HepG2 (cell line): ENCODE measurements around the gene ANKRD44. TPM values are rescaled to one million over a fixed set of nuclear protein-coding genes. Genes with fewer than 3 reads are reported as not detected.

Experiments used
- ATAC-seq: fragments of 200-7000 bp; cut with Tn5 transposase; 3 replicates; pipeline ENCODE4 v1.9.1; 2020; ENCODE audit warnings: mild to moderate bottlenecking, moderate library complexity
- BruUV-seq: library from RNA; stranded (reverse); fragments of 400-500 nt; replicated peaks from 2 replicates; lab custom pipeline; 2021; lab: Mats Ljungman, UMichigan
- CTCF ChIA-PET: fragments of 300-600 bp; formaldehyde crosslinking; extraction: SDS; loops from one replicate; lab custom pipeline; 2021; ENCODE audit warnings: low total read pairs, inconsistent platforms, low intra/inter-chr PET ratio; lab: Yijun Ruan, JAX
- POLR2A ChIA-PET: fragments of 350-600 bp; sonication (Branson Sonifier 250); formaldehyde crosslinking; loops from one replicate; lab custom pipeline; 2020; ENCODE audit warnings: antibody characterized with exemption, inconsistent platforms; lab: Yijun Ruan, JAX
- DNase-seq: peaks from one replicate; pipeline ENCODE4 v3.0.0-alpha.2; 2015; ENCODE audit warnings: low spot score
- FAIRE-seq: peaks from 3 replicates; lab custom pipeline; 2011; peaks lifted over from hg19 to GRCh38; lab: Jason Lieb, UNC
- H2AFZ ChIP-seq: one replicate; pipeline ENCODE4 v1.6.1; 2011; ENCODE audit warnings: low read length, inconsistent platforms
- H3K27ac ChIP-seq: fragments of 300-600 bp; 3 replicates; pipeline ENCODE4 v1.8.0; 2011; ENCODE audit warnings: mixed run types, mild to moderate bottlenecking, mixed read lengths, low read length, inconsistent platforms; ENCODE audit not compliant: insufficient read depth; ENCODE audit errors: extremely low read length
- H3K27me3 ChIP-seq, 2 experiments: fragments of 200-600 bp in 1 of 2; 2 replicates in 1 of 2; 3 replicates in 1 of 2; pipeline versions ENCODE4 v1.6.0 to v1.8.0; 2011; ENCODE audit warnings: low read length in 2 of 2, mild to moderate bottlenecking in 2 of 2, moderate library complexity in 2 of 2, inconsistent platforms in 1 of 2; ENCODE audit not compliant: insufficient read depth in 2 of 2, control insufficient read depth in 1 of 2
- H3K36me3 ChIP-seq, 2 experiments: fragments of 200-600 bp in 1 of 2; replicated peaks in 1 of 2; 2 replicates in 1 of 2; 3 replicates in 1 of 2; pipeline versions ENCODE4 v1.5.1 to v1.8.0; 2011; ENCODE audit warnings: low read length in 2 of 2, inconsistent platforms in 1 of 2; ENCODE audit not compliant: insufficient read depth in 2 of 2, control insufficient read depth in 1 of 2
- H3K4me1 ChIP-seq: 2 replicates; pipeline ENCODE4 v1.5.1; 2012; ENCODE audit warnings: low read length, inconsistent platforms; ENCODE audit not compliant: insufficient read depth
- H3K4me2 ChIP-seq: 2 replicates; pipeline ENCODE4 v1.6.0; 2011; ENCODE audit warnings: low read depth, low read length, inconsistent platforms
- H3K4me3 ChIP-seq, 3 experiments: fragments of 200-600 bp in 1 of 3; sonication (generic), shearing (Covaris generic) in 1 of 3; replicated peaks in 1 of 3; 2 replicates each; pipeline ENCODE4 v1.5.1; 2011 to 2016; ENCODE audit warnings: low read length in 3 of 3, inconsistent platforms in 2 of 3, low read depth in 2 of 3, mild to moderate bottlenecking in 2 of 3, control low read depth in 1 of 3, mixed read lengths in 1 of 3; ENCODE audit not compliant: insufficient read depth in 1 of 3
- H3K79me2 ChIP-seq: one replicate; pipeline ENCODE4 v1.6.1; 2011; ENCODE audit warnings: low read length, inconsistent platforms; ENCODE audit not compliant: insufficient read depth
- H3K9ac ChIP-seq: 2 replicates; pipeline ENCODE4 v1.6.0; 2011; ENCODE audit warnings: mild to moderate bottlenecking, low read depth, low read length, inconsistent platforms; ENCODE audit not compliant: insufficient read depth
- H3K9me3 ChIP-seq: 2 replicates; pipeline ENCODE4 v1.5.1; 2012; ENCODE audit warnings: mild to moderate bottlenecking, low read length
- H4K20me1 ChIP-seq: 2 replicates; pipeline ENCODE4 v1.6.0; 2011; ENCODE audit warnings: inconsistent platforms, mild to moderate bottlenecking, low read length, moderate library complexity; ENCODE audit not compliant: insufficient read depth
- FOSL2 ChIP-seq: sonication (generic); formaldehyde crosslinking; IDR thresholded peaks from 2 replicates; pipeline ENCODE4 v1.4.0; 2020; ENCODE audit warnings: missing genetic modification reagents
- HOXA3 ChIP-seq: sonication (generic); formaldehyde crosslinking; IDR thresholded peaks from 2 replicates; pipeline ENCODE4 v1.5.0; 2020; ENCODE audit warnings: missing genetic modification reagents
- IRX3 ChIP-seq: sonication (generic); formaldehyde crosslinking; IDR thresholded peaks from 2 replicates; pipeline ENCODE4 v1.8.1; 2023; ENCODE audit warnings: mild to moderate bottlenecking, low read depth, missing genetic modification reagents, borderline replicate concordance
- NBN ChIP-seq: fragments of 450-650 bp; conservative IDR thresholded peaks from 2 replicates; pipeline ENCODE4 v1.6.1; 2017
- NFKBIZ ChIP-seq: IDR thresholded peaks from 2 replicates; pipeline ENCODE4 v1.6.1; 2018; ENCODE audit warnings: missing genetic modification reagents, missing compliant biosample characterization
- RXRA ChIP-seq: sonication (generic); formaldehyde crosslinking; IDR thresholded peaks from 2 replicates; pipeline ENCODE4 v1.5.1; 2020; ENCODE audit warnings: missing genetic modification reagents
- TBX3 ChIP-seq: fragments of 450-650 bp; IDR thresholded peaks from 2 replicates; pipeline ENCODE4 v1.6.1; 2017; ENCODE audit warnings: antibody characterized with exemption, mild to moderate bottlenecking, inconsistent platforms, borderline replicate concordance
- TP53 ChIP-seq: sonication (generic); formaldehyde crosslinking; conservative IDR thresholded peaks from 2 replicates; pipeline ENCODE4 v1.4.0; 2020; ENCODE audit warnings: missing genetic modification reagents
- ZNF720 ChIP-seq: sonication (generic); formaldehyde crosslinking; IDR thresholded peaks from 2 replicates; pipeline ENCODE4 v1.4.0; 2020; ENCODE audit warnings: missing genetic modification reagents
- WGBS: methylation state at CpG from one replicate; pipeline ENCODE4 v1.1.6; 2017; ENCODE audit warnings: low lambda C conversion rate; 5-methylcytosine and 5-hydroxymethylcytosine counted together
- in situ Hi-C: cut with HindIII; loops from 2 replicates; pipeline ENCODE4 v1.10.0; 2017; ENCODE audit warnings: low pct_unique_long_range_greater_than_20kb; ENCODE audit not compliant: extremely low pct_ligation_motif_present
- intact Hi-C: fragments of 100-400 bp; cut with micrococcal nuclease; formaldehyde crosslinking; loops from one replicate; pipeline ENCODE4 v1.10.0; 2022; ENCODE audit not compliant: unreplicated experiment
- polyA plus RNA-seq, 8 experiments: library from polyadenylated mRNA; depleted of rRNA in 3 of 8; stranded (reverse) in 7 of 8; unstranded in 1 of 8; fragments of >200 nt; fragmentation: Illumina TruSeq in 4 of 8; extraction: Trizol in 4 of 8; gene quantifications; 2 replicates each; pipeline versions ENCODE4 v1.2.1 to v1.2.3, GENCODE V29; 2011 to 2016; ENCODE audit warnings: low read depth in 4 of 8, missing spikeins in 1 of 8, mixed read lengths in 1 of 8; ENCODE audit not compliant: insufficient read depth in 1 of 8
- total RNA-seq, 5 experiments: library from RNA; depleted of rRNA; stranded (reverse); fragments of >200 nt; fragmentation: Illumina TruSeq; extraction: Trizol; gene quantifications; 2 replicates each; pipeline ENCODE4 v1.2.3, GENCODE V29; 2016; ENCODE audit warnings: low read depth in 1 of 5
- TF ChIP-seq, protein P1 (sequence below): sonication (generic); formaldehyde crosslinking; IDR thresholded peaks from 2 replicates; pipeline ENCODE4 v1.8.1; 2023; ENCODE audit warnings: missing genetic modification reagents, mild to moderate bottlenecking, borderline replicate concordance
- TF ChIP-seq, protein P2 (sequence below): sonication (generic); formaldehyde crosslinking; IDR thresholded peaks from 2 replicates; pipeline ENCODE4 v1.8.1; 2023; ENCODE audit warnings: mild to moderate bottlenecking, inconsistent platforms, moderate library complexity, missing genetic modification reagents, borderline replicate concordance
- TF ChIP-seq, protein P3 (sequence below): sonication (generic); formaldehyde crosslinking; IDR thresholded peaks from 2 replicates; pipeline ENCODE4 v1.5.0; 2020; ENCODE audit warnings: missing genetic modification reagents
- TF ChIP-seq, protein P4 (sequence below): sonication (generic); formaldehyde crosslinking; IDR thresholded peaks from one replicate; pipeline ENCODE4 v1.5.1; 2020; ENCODE audit warnings: mild to moderate bottlenecking, missing genetic modification reagents; ENCODE audit errors: not compliant biosample characterization

The ANKRD44 gene
- total and polyA plus RNA-seq, 2 of the 13 experiments (the other 11 are each of a cell fraction or from before 2014, with no cell fraction given), result 0.04 to 0.11 TPM

DNA sequence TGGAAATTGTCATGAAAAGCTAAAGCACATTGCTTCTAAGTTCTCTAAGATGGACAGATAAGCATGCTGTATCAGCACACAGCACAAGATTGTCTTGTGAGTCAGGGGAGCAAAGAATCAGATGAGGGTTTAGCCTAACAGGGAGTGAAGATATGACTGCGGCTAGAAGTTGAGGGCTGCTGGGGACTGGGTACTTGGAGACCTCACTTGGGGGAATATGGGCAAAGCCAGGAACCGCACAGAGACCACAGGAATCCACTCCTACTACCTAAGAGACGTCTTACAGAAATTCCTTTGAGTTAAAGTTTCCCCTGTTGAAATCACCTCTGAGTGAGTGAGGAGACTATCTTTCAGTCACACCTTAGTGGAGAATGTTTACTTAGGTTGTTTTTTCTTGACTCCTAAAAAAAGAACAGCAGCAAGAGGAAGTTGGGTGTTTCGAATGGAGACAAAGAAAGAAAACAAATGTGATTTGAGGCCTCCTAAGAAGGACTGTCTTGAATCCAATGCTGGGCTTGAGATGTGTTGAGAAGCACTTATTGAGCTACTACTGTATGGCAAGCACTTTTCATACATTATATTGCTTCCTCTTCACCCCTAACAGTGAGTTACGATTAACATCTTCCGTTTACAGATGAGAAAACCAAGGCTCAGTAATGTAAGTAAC lies 100.7 kb downstream of the ANKRD44 start:
- H3K27ac ChIP-seq, result no peak overlapping the region
- H4K20me1 ChIP-seq, result no peaks in the 10 kb centered on the region
- no peak overlapping the region for H3K4me3 ChIP-seq
- no peak for FAIRE-seq
- CTCF ChIA-PET, result no interaction called here
- POLR2A ChIA-PET, result no interaction called here
- H3K27me3 ChIP-seq, result peaks cover 0 to 6% of the 10 kb centered on the region in 2 experiments; a peak in 1 of 5 replicates
- no peak for ATAC-seq
- H3K4me1 ChIP-seq, result no peaks in the 10 kb centered on the region
- no peak overlapping the region for H2AFZ ChIP-seq
- H3K79me2 ChIP-seq, result no peaks in the 10 kb centered on the region
- in situ Hi-C loops (no loop called here), intact Hi-C loops (no loop called here)
- WGBS, result 5% methylated on average over 6 of the region's 6 CpGs
- H3K9me3 ChIP-seq, result no peaks in the 10 kb centered on the region
- no peaks in the 10 kb centered on the region for H3K36me3 ChIP-seq
- no TSS peak for BruUV-seq
- no peak for DNase-seq
- H3K4me2 ChIP-seq, result no peak overlapping the region
- H3K9ac ChIP-seq, result no peak overlapping the region
- no peak for TF ChIP-seq NBN
- TF ChIP-seq RXRA (CRISPR knock-in tag), result no peak
- TF ChIP-seq ZNF720, result no peak
- TF ChIP-seq HOXA3 (CRISPR knock-in tag), result no peak
- TF ChIP-seq TP53 (CRISPR knock-in tag), result no peak
- no peak for TF ChIP-seq NFKBIZ
- no peak for TF ChIP-seq FOSL2
- TF ChIP-seq TBX3, result no peak
- TF ChIP-seq, protein P1, sequence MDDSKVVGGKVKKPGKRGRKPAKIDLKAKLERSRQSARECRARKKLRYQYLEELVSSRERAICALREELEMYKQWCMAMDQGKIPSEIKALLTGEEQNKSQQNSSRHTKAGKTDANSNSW, result no peak
- TF ChIP-seq, protein P2, sequence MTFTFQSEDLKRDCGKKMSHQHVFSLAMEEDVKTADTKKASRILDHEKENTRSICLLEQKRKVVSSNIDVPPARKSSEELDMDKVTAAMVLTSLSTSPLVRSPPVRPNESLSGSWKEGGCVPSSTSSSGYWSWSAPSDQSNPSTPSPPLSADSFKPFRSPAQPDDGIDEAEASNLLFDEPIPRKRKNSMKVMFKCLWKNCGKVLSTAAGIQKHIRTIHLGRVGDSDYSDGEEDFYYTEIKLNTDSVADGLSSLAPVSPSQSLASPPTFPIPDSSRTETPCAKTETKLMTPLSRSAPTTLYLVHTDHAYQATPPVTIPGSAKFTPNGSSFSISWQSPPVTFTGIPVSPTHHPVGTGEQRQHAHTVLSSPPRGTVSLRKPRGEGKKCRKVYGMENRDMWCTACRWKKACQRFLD (CRISPR knock-in tag), result no peak
- TF ChIP-seq, protein P3, sequence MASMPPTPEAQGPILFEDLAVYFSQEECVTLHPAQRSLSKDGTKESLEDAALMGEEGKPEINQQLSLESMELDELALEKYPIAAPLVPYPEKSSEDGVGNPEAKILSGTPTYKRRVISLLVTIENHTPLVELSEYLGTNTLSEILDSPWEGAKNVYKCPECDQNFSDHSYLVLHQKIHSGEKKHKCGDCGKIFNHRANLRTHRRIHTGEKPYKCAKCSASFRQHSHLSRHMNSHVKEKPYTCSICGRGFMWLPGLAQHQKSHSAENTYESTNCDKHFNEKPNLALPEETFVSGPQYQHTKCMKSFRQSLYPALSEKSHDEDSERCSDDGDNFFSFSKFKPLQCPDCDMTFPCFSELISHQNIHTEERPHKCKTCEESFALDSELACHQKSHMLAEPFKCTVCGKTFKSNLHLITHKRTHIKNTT (CRISPR knock-in tag), result no peak
- no peak for TF ChIP-seq IRX3 (CRISPR knock-in tag)
- TF ChIP-seq, protein P4, sequence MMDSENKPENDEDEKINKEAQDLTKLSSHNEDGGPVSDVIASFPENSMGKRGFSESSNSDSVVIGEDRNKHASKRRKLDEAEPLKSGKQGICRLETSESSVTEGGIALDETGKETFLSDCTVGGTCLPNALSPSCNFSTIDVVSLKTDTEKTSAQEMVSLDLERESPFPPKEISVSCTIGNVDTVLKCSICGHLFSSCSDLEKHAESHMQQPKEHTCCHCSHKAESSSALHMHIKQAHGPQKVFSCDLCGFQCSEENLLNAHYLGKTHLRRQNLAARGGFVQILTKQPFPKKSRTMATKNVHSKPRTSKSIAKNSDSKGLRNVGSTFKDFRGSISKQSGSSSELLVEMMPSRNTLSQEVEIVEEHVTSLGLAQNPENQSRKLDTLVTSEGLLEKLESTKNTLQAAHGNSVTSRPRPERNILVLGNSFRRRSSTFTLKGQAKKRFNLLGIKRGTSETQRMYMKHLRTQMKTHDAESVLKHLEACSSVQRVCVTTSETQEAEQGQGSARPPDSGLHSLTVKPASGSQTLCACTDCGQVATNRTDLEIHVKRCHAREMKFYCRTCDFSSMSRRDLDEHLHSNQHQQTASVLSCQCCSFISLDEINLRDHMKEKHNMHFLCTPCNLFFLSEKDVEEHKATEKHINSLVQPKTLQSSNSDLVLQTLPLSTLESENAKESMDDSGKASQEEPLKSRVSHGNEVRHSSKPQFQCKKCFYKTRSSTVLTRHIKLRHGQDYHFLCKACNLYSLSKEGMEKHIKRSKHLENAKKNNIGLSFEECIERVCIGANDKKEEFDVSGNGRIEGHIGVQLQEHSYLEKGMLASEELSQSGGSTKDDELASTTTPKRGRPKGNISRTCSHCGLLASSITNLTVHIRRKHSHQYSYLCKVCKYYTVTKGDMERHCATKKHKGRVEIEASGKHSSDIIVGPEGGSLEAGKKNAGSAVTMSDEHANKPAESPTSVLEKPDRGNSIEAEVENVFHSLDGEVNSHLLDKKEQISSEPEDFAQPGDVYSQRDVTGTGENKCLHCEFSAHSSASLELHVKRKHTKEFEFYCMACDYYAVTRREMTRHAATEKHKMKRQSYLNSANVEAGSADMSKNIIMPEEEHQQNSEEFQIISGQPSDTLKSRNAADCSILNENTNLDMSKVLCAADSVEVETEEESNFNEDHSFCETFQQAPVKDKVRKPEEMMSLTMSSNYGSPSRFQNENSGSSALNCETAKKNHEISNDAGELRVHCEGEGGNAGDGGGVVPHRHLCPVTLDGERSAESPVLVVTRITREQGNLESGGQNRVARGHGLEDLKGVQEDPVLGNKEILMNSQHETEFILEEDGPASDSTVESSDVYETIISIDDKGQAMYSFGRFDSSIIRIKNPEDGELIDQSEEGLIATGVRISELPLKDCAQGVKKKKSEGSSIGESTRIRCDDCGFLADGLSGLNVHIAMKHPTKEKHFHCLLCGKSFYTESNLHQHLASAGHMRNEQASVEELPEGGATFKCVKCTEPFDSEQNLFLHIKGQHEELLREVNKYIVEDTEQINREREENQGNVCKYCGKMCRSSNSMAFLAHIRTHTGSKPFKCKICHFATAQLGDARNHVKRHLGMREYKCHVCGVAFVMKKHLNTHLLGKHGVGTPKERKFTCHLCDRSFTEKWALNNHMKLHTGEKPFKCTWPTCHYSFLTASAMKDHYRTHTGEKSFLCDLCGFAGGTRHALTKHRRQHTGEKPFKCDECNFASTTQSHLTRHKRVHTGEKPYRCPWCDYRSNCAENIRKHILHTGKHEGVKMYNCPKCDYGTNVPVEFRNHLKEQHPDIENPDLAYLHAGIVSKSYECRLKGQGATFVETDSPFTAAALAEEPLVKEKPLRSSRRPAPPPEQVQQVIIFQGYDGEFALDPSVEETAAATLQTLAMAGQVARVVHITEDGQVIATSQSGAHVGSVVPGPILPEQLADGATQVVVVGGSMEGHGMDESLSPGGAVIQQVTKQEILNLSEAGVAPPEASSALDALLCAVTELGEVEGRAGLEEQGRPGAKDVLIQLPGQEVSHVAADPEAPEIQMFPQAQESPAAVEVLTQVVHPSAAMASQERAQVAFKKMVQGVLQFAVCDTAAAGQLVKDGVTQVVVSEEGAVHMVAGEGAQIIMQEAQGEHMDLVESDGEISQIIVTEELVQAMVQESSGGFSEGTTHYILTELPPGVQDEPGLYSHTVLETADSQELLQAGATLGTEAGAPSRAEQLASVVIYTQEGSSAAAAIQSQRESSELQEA (CRISPR knock-in tag), result no peak
